Measurements from ENCODE around the gene EVA1B. TPM values are rescaled to one million over a fixed set of nuclear protein-coding genes. Genes with fewer than 3 reads are reported as not detected.

The EVA1B gene
- total and polyA plus RNA-seq, 2 of the 4 experiments (the other 2 are of a cell fraction) = 49.8 to 64.6 TPM

- H3K4me3 ChIP-seq (ENCODE audit: insufficient read depth, low read depth, low read length) = no peak overlapping the region
- no peak overlapping the region for H3K56ac ChIP-seq (ENCODE audit: extremely low read depth, insufficient read depth, low read length)
- no peak overlapping the region; the same call in 1 of the 2 replicates for H2AK5ac ChIP-seq (ENCODE audit: low read depth, low read length)
- TF ChIP-seq CEBPB (IDR thresholded peaks at IDR 0.05; ENCODE audit: low read depth, low read length) = no peak
- no peak for TF ChIP-seq BHLHE40 (IDR thresholded peaks at IDR 0.05; ENCODE audit: low read depth, low read length)
- no peak for TF ChIP-seq FOS (IDR thresholded peaks at IDR 0.05; ENCODE audit: low read depth, low read length)
- TF ChIP-seq RFX5 (IDR thresholded peaks at IDR 0.05; ENCODE audit: low read depth, low read length) = no peak
- no peak for TF ChIP-seq MAZ (IDR thresholded peaks at IDR 0.05; ENCODE audit: borderline replicate concordance, low read depth, low read length)
- TF ChIP-seq MAFK (IDR thresholded peaks at IDR 0.05; ENCODE audit: low read depth, low read length) = no peak
- no peak for TF ChIP-seq NFE2L2 (IDR thresholded peaks at IDR 0.05; ENCODE audit: low read depth, low read length)
- no peak for TF ChIP-seq POLR2A (IDR thresholded peaks at IDR 0.05; ENCODE audit: low read depth, low read length)
- TF ChIP-seq RAD21 (IDR thresholded peaks at IDR 0.05; ENCODE audit: low read length) = no peak
- TF ChIP-seq ELK1 (IDR thresholded peaks at IDR 0.05; ENCODE audit: borderline replicate concordance, low read depth, low read length) = no peak
- no peak for TF ChIP-seq CHD1 (IDR thresholded peaks at IDR 0.05; ENCODE audit: low read depth, low read length)
- no peak for TF ChIP-seq RCOR1 (IDR thresholded peaks at IDR 0.05; ENCODE audit: insufficient replicate concordance, low read length)
- TF ChIP-seq SMC3 (IDR thresholded peaks at IDR 0.05; ENCODE audit: low read depth, low read length) = no peak
- no peak for TF ChIP-seq CTCF (conservative IDR thresholded peaks at IDR 0.05; ENCODE audit: low read depth, low read length)
- no peak overlapping the region for H2AK9ac ChIP-seq (replicated peaks; ENCODE audit: low read depth, low read length, poor library complexity)
- H3K4ac ChIP-seq (ENCODE audit: low read depth, low read length) = no peak overlapping the region
- H2BK20ac ChIP-seq (ENCODE audit: low read depth, low read length) = no peak overlapping the region
- 0 out of 2 replicates have a peak, but pooled peaks cover 3% of the 10 kb centered on the region for H4K20me1 ChIP-seq (ENCODE audit: insufficient read depth, low read length)
- peaks cover 13 to 42% of the 10 kb centered on the region in 2 experiments; a peak in 3 of 4 replicates for H3K79me1 ChIP-seq (ENCODE audit: low read depth in 1 of 2, low read length in 2 of 2)
- WGBS, 2 experiments (ENCODE audit: extremely low coverage in 2 of 2, insufficient read length in 1 of 2) = no CpG with 5 or more reads among the region's 7 CpGs
- H3K36me3 ChIP-seq (ENCODE audit: control insufficient read depth, insufficient read depth, low read length) = peaks cover 11% of the 10 kb centered on the region
- peaks cover 8% of the 10 kb centered on the region for H3K9me1 ChIP-seq (ENCODE audit: insufficient read depth, low read length)
- dilution Hi-C loops (cut with HindIII; ENCODE audit: low sequenced_read_pairs, unreplicated experiment) = no loop called here
- H3K9ac ChIP-seq (ENCODE audit: low read depth, low read length) = no peak overlapping the region
- H3K4me1 ChIP-seq (ENCODE audit: control insufficient read depth, insufficient read depth, low read length) = peaks cover 8% of the 10 kb centered on the region
- H2AFZ ChIP-seq (replicated peaks; ENCODE audit: low read length, poor library complexity) = no peak overlapping the region
- no peak overlapping the region for H4K91ac ChIP-seq (ENCODE audit: insufficient read depth, low read depth, low read length)
- ATAC-seq (ENCODE audit: low read depth) (no peak), DNase-seq (no peak)
- no TSS peak for BruUV-seq (replicated peaks)
- in situ Hi-C loops (cut with MboI; ENCODE audit: low sequenced_read_pairs) = no loop called here
- no peaks in the 10 kb centered on the region for H3K9me3 ChIP-seq (ENCODE audit: control insufficient read depth, insufficient read depth, low read length)
- no peak overlapping the region for H3K27ac ChIP-seq (ENCODE audit: insufficient read depth, low read length)
- no peak overlapping the region for H3K23ac ChIP-seq (ENCODE audit: low read depth, low read length)
- H4K5ac ChIP-seq (ENCODE audit: low read depth, low read length) = no peak overlapping the region
- CTCF ChIA-PET = no interaction called here
- H2BK15ac ChIP-seq (ENCODE audit: low read depth, low read length) = no peak overlapping the region
- H3K18ac ChIP-seq (ENCODE audit: low read depth, low read length) = no peak overlapping the region
- H3K4me2 ChIP-seq (ENCODE audit: low read depth, low read length) = no peak overlapping the region
- H3K14ac ChIP-seq (replicated peaks; ENCODE audit: low read depth, low read length) = no peak overlapping the region
- no peak overlapping the region for H4K8ac ChIP-seq (ENCODE audit: low read depth in 2 of 2, low read length in 2 of 2)
- H2BK120ac ChIP-seq (ENCODE audit: low read depth, low read length) = no peak overlapping the region
- POLR2A ChIA-PET (ENCODE audit: unreplicated experiment) = no interaction called here
- H2BK5ac ChIP-seq (ENCODE audit: low read depth, low read length, poor library complexity, severe bottlenecking) = no peak overlapping the region
- intact Hi-C loops (cut with micrococcal nuclease) = no loop called here
- H3K27me3 ChIP-seq (ENCODE audit: control insufficient read depth, insufficient read depth, low read length) = no peaks in the 10 kb centered on the region
These were observed 14.0 kb downstream of the EVA1B start for GRCh38 chr1:36309397-36309796.

Measured in IMR-90 (cell line).